Nucleus accumbens (tissue), 56 donors: Measurements from ENCODE around the gene FAM171A2.

Experiments used
- DNase-seq, 56 donors: peaks; one replicate each; lab custom pipeline; 2025; lab: John Stamatoyannopoulos, UW

The FAM171A2 gene

GRCh38 chr17:44309472-44309871, 54.2 kb downstream of the FAM171A2 start:
- DNase-seq: no peak

- DNase-seq: peak in 40 of 56 donors; percentile 16 to 71 (median 54)
Measured at GRCh38 chr17:44308865-44309264, 54.8 kb downstream of the FAM171A2 start.

GRCh38 chr17:44308320-44308818, 55.3 kb downstream of the FAM171A2 start, which contains the start of gene RUNDC3A:
Gene RUNDC3A (plus strand): TSS chr17:44308601. CDS start chr17:44308833, 232 bp downstream.
- peak; percentile 52 to 96 (median 92) for DNase-seq

- DNase-seq: peak in 55 of 56 donors; percentile 27 to 88 (median 77)
Measured at GRCh38 chr17:44307387-44308186, 56.1 kb downstream of the FAM171A2 start.

- no peak for DNase-seq
Measured at GRCh38 chr17:44304651-44305050, 59.0 kb downstream of the FAM171A2 start.
